Stimulated activated CD8-positive, alpha-beta memory T cell treated with anti-CD3 and anti-CD28 coated beads, Interleukin-7, amount 100 ng/mL, for 24 hours (primary cell): ENCODE results near the gene HS3ST3A1.
"Not testable (repeated sequence)": the region's sequence is repeated elsewhere in the genome, so short reads cannot be mapped to it uniquely, and the experiment has no call there.

Experiments
- DNase-seq: peaks from one replicate; pipeline ENCODE4 v3.0.0-alpha.2; 2020; ENCODE audit warnings: low read depth

Gene HS3ST3A1

DNA sequence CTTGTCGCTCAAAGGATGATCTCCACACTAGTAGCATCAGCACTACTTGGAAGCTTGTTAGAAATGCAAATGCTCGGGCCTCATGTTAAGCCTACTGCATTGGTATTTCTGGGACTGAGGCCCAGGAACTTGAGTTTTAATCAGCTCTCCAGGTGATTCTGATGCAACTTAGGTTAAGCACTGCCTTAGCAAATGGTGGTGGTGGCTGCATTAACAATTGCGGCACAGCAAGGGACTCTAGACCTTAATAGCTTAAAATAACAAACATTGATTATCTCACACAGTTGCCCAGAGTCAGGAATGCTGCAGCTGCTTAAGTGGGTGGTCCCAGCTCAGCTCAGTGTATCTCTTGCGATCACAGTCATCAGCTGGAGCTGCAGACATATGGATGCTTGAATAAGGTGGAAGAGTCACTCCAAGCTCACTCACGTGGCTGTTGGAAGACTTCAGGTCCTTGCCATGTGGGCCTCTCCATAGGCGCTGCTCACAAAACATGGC, 25.8 kb downstream of the HS3ST3A1 start:
- no peak for DNase-seq

DNA sequence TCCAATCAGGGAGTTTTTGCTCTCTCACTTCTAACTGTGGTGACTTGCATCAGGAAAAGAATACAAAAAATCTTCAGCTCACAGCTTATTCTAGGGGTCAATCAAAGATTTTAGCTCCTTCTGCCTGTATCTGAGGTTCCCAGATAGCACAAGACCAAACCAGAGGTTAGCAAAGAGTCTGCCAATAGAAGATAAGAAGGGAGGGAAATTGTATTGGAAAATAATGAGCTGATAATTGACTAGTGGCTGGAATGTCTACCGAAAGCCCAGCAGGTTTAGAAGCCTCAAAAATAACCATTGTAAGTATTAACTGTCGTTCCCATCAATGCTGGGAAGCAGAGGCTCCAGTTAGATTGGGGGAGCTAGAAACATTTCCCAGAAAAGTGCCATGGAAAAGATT, 26.3 kb downstream of the HS3ST3A1 start:
- no peak for DNase-seq

DNA sequence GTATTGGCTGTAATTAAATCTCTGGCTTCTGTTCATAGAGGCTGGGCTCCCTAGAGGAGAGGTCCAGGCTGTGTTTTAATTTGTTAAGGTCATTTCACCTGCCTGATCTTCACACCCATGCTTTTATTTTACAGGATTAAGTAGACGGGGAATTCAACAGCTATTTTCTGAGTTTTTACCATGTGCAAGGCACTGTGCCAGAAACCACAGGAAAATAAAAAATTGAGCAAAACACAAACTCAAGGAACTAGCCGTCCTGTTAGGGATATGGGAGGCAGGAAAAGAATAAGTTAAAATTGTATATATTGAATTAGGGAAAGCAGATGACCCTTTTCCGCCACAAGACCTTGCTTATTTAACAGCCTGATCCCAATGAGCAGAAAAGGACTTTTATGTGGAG, 29.1 kb downstream of the HS3ST3A1 start:
- no peak for DNase-seq

DNA sequence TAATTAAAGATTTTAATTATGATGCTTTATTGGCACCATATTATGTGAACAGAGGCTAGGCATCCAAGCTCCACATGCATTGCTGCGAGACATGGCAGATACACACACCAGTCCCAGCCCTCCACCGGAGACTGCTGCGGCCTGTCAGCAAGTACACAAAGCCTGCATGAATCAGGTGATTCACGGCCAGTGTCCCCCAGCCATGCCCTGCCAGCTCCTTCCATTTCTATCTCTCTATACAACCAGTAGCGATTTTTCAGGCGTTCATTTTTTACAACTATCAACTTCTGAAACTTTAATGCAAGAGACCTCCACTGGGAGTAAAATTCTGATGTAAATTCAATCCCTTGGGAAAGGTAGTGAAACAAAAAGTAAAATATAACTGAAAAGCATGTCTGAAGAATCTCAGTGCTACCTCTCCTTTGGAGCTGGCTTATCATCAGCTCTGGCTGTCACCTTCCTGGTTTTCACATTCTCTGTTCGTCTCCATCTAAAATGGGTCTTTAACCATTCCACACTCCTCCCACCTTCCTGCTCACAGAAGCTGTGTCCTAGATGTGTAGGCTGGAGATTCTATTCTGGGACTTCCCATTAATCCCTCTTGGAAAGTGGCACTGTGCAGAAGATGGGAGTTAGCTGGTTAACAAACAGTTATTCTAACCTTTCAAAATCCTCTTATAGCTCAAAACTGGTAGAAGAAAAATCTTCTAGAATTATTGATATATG, 32.2 kb downstream of the HS3ST3A1 start:
- no peak for DNase-seq

DNA sequence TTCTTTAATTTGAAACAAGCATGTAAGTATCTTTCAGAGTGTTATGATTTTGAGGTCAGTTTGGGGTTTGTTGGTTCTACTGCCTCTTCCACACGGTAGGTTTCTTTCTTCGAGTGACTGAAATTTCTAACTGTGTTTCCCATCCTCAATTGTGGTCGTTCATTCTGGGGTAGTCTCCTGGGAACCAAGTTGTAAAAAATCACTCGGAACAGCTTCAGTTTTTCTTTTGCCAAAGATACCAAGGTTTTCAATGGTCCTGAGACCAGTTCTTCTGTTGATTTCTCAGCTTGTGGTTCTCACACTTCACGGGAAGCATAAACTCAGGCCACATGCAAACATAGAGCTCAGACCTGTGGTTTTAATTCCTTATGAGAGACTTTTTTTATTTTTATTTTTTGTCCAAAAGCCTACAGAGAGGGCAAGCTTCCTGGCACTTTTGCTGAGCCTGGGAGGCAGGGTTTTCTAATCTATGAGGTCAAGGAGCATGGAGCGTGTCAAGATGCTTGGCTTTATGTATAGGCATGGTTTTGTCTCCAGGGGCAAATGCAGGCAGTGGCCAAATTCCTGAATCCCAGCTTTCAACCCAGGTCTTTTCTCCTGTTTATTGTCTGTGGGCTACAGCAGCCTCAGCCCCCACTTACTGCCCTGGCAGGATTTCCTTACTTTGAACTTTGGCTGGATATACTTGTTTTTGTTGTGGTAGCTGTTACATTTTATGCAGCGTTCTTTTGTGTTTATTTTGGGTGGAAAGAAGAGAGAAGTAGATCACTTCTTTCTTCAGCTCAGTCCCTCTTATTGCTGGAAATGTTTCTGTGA, 32.9 kb downstream of the HS3ST3A1 start:
- DNase-seq = no peak

DNA sequence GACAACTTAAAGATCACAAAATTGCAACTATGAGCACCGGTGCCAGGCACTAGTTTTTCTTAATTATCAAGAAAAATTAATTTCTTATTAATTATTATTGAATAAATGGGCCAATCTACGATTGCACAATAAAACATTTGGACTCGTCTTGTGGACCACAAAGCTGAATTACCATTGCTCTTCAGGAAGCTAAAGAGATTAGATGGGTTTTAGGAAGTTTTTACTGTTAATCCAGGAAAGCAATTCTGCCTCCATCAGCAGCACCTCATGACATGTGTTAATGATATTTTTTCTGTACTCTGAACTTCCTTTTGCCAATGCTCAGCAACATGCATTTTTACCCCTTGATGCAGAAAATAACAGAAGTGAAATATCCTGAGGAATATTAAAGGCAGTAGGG, 37.9 kb downstream of the HS3ST3A1 start:
- DNase-seq = no peak

DNA sequence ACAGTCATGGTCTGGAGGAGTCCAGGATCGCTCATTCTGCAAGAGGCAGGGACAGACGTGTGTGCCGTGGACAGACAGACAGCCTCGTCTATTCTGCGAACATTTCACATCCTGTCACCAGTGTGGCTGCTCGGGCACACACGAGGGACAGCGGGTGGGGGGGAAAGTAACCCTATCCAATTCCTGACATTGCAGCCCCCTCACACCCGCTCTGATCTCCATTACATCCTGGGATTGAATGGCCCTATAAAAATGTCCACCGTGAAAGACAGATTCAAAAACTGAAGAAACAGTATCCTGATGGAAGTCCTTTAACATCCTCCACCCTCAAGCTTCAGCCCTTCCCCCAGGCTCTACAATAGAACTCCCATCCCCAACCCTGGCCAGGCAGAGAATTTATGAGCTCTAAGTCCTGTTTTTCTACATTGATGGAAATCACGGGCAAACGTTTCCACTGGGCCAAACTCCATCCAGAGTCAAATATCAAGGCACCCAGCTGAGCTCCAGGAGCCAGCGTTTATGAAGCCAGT, 39.4 kb downstream of the HS3ST3A1 start:
- no peak for DNase-seq

DNA sequence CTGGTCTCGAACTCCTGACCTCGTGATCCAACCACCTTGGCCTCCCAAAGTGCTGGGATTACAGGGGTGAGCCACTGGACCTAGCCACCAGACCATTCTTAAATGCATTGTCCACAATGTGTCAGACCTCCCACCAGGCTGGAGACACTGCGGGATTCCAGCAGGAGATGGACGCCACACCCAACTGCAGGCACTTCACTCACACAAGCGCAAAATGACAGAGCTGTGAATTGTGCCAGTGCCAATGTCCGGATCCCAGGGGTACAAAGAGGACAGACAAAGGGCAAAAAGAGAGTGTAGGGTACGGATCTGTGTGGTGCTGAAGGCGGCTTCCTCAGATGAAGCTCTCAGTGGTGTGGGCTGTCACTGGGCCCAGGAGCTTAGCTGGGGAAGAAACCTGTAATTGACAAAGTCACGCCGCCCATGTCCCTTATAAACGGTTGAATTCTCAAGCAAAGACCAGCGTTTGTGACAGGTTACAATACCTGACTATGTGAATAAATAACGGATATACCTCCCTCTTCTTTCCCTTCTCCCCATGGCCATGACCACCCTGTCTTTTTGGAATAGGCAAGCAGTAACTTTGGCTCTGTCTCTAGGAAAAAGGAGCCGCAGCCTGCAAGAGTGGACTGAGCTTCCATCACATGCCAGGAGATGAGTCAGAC, 40.0 kb downstream of the HS3ST3A1 start:
- no peak for DNase-seq

DNA sequence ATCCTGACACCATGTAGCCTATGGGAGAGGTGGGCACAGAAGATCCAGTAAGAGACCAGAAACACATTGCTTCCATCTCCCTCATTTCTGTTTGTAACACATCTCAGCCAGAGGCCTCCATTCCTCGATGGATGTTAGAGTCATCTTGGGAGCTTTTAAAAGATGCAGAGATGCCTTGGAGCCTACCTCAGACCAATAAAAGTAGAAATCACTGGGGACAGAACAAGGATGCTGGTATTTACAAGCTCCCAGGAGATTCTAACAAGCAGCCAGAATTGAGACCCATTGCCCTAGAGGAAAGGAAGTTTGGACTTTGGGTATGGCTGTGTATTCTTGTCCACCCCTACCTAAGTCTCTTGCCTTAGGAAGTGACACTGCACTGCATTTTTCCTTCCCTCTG, 40.8 kb downstream of the HS3ST3A1 start:
- no peak for DNase-seq

DNA sequence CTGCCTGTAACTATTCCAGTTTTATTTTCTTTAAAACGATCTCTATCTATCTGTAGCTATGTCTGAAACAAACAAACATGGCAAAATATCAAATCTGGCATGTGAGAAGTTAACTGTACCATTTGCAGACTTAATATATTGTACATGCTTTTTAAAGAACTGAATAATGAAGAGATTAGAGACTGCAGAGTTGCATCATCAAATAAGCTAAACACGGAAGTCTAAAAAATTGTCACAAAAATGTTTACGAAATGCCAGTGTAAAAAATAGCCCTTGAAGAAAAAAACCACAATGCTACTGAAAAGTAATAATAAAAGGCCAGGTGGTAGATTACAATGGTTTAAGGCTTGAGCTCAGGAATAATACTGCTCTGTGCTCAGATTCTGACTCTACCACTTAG, 43.1 kb downstream of the HS3ST3A1 start:
- no peak for DNase-seq

DNA sequence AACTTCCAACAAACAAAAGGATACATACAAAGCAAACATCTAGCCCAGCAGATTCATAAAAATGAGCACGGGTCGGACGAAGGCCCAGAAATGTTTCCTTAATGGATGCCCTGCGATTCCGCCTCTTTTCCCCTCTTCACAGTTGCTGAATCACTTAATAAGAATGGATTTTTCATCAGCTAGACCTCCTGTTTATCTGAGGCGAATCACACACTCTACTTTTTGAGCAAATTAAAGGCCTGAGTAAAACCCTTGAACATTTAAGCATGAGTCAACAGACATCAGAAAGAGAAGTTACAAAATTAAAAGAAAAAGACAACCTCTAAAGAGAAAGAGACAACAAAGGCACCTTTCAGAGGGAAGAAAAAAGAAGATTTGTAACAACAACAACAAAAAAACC, 44.7 kb downstream of the HS3ST3A1 start:
- no peak for DNase-seq

DNA sequence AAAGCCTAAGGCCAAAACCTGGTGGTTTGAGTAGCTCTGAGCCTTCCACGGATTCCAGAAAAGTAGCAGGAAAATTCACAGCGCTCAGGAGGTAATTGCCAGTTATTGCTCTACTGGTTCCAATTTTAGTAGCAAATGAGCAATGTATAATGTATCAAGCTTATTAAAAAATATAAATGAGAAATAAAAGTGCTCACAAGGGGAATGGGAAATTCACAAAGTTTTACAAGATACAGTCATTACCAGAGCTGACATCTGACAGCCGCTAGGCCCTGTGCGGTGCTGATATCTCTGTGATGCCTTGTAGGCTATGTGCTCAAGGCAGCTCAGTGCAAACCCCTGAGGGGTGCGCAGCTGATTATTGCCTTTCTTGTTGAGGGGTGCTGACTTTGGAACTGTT, 47.5 kb downstream of the HS3ST3A1 start:
- no peak for DNase-seq

DNA sequence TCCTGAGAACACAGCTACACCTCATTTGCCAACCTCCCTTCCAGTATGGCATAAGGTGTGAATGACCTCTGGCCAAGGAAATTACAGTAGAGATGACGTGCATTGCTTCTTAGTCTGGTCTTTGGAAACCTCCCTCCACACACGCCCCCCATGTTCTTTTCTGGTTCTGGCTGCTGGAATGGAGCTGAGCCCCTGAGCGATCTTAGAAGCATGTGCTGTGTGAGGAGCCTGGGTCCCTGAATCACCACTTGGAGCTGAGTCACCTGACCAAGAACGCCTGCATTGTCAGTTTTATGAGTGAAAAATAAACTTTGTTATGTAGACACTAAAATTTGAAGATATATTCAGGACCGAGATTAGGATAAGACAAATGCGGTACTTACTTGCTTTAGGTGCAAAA, 51.4 kb downstream of the HS3ST3A1 start:
- DNase-seq = no peak

DNA sequence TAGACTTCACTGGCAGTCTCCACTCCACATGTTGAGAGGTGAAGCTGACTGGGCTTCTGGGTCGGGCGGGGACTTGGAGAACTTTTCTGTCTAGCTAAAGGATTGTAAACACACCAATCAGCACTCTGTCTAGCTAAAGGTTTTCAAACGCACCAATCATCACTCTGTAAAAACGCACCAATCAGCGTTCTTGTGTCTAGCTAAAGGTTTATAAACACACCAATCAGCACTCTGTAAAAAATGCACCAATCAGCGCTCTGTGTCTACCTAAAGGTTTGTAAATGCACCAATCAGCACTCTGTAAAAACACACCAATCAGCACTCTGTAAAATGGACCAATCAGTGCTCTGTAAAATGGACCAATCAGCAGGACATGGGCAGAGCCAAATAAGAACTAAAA, 53.2 kb downstream of the HS3ST3A1 start:
- not testable (repeated sequence) for DNase-seq

DNA sequence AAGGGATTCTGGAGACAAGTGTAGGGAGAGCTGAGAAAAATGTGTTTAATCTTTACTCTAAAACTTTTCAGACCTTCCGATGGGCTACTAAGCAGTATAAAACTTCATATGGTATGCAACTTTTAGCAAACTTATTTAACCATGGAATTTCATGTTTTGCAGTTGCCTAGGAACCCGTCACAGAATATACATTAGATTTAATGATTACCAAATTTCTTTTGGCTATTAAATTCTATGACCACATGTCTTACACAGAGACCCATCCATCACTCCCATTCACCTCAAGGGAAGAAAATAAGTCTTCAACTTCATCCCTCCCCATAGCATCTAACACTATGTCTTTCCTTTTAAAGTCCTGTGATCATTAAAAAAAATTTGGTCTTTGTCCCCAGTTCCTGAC, 54.9 kb downstream of the HS3ST3A1 start:
- DNase-seq = no peak

DNA sequence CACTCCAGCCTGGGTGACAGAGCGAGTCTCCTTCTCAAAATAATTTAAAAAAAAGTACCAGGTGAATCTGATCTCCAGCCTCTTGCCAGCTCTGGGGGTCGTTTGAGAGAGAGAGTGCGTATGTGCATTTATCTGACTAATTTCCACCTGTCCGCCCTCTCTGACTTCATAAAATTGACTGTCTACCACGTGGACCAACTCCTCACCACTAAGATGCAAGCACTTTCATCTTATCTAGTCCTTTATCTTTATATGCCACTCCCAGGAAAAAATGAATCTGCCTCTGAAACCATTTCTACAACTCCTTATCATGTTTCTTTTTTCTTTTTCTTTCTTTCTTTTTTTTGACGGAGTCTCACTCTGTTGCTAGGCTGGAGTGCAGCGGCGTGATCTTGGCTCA, 55.8 kb downstream of the HS3ST3A1 start:
- no peak for DNase-seq

DNA sequence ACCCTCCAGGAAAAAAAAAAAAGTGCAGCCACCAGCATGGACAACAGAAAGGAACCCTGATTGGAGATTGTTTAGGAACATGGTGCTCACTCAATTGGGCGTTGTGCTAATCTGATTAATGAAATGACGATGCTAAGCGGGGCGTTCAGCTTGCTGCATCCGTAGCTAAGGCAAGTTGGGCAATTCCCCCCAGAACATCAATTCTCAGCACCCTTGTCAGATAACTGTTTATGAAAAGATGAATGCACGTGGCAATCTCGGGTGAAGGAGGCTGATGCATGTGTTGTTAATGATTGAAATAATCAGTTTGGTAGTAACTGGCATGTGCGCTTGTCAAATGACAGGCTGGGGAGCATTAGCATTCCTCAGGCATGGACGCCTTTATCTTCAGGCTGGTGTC, 57.0 kb downstream of the HS3ST3A1 start:
- DNase-seq = no peak

DNA sequence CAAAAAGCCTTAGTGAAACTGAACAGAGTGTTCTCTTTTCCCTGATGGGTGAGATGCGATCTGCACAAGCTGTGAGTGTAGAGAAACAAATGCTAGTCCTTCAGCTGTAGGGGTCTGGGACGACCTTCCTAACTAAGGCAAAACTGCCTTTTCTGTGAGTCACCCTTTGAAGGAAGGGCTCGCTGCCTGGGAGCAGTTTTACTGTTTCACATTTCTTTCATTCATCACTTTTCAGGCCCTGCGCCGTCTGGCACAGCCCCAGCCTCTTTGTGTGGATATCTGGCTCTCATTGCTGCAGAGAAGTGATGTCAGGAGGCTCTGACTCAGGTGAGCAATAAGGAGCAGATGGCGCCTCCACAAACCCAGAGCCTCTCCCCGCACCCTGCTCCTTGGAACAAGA, 57.4 kb downstream of the HS3ST3A1 start:
- DNase-seq = no peak

DNA sequence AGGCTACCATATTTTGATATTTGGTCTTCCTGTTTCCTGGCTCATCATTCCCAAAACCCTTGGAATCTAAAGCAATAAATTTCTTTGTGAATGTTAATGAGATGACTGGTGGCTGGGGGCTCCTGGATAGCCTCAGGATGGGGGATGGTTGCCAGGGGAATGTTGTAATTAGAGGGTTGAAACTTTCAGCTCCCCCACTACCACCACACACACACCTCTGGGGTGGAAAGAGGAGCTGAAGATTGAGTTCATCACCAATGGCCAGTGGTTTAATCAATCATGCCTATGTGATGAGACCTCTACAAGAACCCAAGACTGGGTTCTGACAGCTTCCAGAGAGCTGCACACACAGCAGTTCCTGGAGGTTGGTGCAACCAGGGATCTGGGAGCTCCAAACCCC, 59.1 kb downstream of the HS3ST3A1 start:
- no peak for DNase-seq

DNA sequence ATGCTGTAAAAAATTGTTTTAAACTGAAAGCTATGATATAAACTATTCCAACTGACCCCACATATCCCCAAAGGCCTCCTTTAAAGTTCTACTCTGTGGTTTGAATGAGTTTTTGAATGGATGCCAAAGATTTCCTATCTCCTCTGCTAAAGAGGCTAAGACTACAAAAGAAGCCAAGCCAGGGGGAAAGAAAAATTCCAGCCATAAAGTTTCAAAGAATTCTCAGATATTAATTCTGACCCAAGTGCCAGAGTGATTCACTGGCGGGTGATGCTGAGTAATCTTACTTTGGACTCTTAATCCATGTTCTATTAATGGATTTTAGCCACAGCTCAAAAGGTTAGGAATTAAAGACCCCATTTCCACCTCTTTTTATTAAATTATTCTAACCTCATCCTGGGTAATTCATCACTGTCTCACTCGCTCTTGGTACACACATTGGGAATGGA, 60.7 kb downstream of the HS3ST3A1 start:
- DNase-seq = no peak

DNA sequence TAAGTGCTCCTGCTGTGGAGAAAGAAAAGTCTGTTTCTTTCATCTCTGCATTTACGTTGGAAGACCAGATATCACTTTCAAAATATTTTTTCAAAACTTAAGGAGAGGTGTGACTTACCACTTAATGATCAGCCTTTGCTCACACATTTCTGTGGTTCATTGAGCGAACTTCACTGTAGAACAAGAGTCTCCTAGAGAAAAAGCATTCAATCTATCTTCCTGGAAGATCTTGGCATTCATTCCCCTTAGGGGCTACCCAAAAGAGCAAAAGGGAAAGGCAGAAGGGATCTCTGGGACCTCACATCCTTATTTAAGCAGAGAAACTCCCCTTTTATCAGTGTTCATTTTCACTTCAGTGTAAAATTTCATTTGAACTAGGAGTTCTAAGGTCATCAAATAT, 61.2 kb downstream of the HS3ST3A1 start:
- no peak for DNase-seq

DNA sequence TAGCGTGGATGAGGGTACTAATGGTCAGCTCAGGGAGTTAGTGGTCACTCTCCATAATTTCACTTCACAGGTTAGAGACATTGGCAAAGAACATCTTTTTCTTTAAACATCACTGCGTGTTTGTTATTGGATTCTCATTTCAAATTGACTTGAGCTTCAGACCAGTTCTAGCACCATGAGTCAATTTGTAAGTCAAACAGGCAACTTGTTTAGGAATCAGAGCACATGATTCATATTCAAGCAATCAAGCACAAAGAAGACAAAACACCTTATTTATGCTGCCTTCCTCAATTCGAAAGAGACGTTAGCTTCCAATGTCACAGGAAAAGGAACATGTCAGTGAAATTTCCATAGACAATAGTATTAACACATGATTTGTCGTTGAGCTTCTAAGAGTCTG, 62.3 kb downstream of the HS3ST3A1 start:
- no peak for DNase-seq
